ENCODE data around the gene FN3KRP.
"Not testable (repeated sequence)": the region's sequence is repeated elsewhere in the genome, so short reads cannot be mapped to it uniquely, and the experiment has no call there.

FN3KRP gene

GRCh38 chr17:82737967-82738877 is 21.7 kb downstream of the FN3KRP start:
- no peak for DNase-seq (ENCODE audit: low read depth)
- TF ChIP-seq CTCF (conservative IDR thresholded peaks at IDR 0.05; ENCODE audit: low read depth, low read length): no peak

GRCh38 chr17:82740906-82741759 is 24.6 kb downstream of the FN3KRP start:
- H3K4me3 ChIP-seq (ENCODE audit: low read depth, low read length): no peak overlapping the region
- no peak for TF ChIP-seq CTCF (conservative IDR thresholded peaks at IDR 0.05; ENCODE audit: low read depth, low read length)
- DNase-seq (ENCODE audit: low read depth): no peak

More at GRCh38 chr17:82737967-82738877, 21.7 kb downstream of the FN3KRP start:
- H3K4me3 ChIP-seq (ENCODE audit: low read depth, low read length): no peak overlapping the region

GRCh38 chr17:82743344-82744219 is 27.1 kb downstream of the FN3KRP start:
- DNase-seq (ENCODE audit: low read depth): no peak
- H3K4me3 ChIP-seq (ENCODE audit: low read depth, low read length): no peak overlapping the region
- no peak for TF ChIP-seq CTCF (conservative IDR thresholded peaks at IDR 0.05; ENCODE audit: low read depth, low read length)

GRCh38 chr17:82744736-82745135 is 28.2 kb downstream of the FN3KRP start:
- not testable (repeated sequence) for DNase-seq (ENCODE audit: low read depth)

GRCh38 chr17:82745524-82745923 is 29.0 kb downstream of the FN3KRP start:
- H3K4me3 ChIP-seq (ENCODE audit: low read depth, low read length): no peak overlapping the region
- no peak for TF ChIP-seq CTCF (conservative IDR thresholded peaks at IDR 0.05; ENCODE audit: low read depth, low read length)
- no peak for DNase-seq (ENCODE audit: low read depth)

More at GRCh38 chr17:82744736-82745135, 28.2 kb downstream of the FN3KRP start:
- not testable (repeated sequence) for H3K4me3 ChIP-seq (ENCODE audit: low read depth, low read length)

GRCh38 chr17:82748756-82749155 is 32.2 kb downstream of the FN3KRP start:
- H3K4me3 ChIP-seq (ENCODE audit: low read depth, low read length): no peak overlapping the region
- DNase-seq (ENCODE audit: low read depth): no peak
- no peak for TF ChIP-seq CTCF (conservative IDR thresholded peaks at IDR 0.05; ENCODE audit: low read depth, low read length)
